ENCODE results near the gene RBM34.

Gene RBM34

DNA sequence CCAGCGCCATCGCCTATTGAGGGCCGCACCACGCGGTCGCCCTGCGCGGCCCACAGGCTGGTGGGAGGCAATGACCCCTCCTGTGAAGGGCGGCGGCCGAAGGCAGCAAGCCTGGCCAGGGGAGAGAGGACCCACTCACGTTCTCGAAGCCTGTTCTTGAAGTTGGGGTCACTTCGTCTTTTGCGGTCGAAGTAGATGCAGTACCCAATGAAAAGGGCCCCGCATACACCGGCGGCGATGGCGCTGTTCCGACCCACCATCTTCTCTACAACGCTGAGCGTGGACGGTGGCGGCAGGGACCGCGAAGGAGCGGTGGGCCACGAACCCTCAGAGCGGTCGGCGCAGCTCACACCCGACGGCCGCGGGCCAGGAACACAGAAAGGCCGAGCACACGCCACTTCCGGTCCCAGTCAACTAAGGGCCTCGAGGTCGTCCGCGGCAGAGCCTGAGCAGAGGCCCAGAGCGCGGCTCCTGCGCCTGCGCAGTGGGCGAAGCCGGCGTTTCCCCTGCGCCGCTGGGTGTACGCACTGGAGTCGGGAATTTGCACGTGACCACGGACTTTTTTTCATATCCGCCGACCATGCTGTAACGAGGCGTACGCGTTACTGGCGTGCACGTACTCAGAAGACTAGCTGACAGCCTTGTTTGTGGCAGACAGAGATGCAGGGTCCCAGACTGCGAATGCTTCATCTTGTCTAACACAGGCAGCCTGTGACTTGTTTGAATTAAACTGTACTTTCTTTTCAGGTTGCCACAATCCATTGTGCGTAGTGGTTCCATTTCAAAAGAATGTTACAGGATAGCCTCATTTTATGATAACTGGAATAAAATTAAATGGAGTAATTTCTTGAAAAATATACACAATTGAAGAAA is 32.4 kb downstream of the RBM34 start, which contains the start of gene TOMM20:
Gene TOMM20 (minus strand): TSS at position 382 of the 873 bp plus-strand sequence. CDS start 122 bp downstream, at position 260.
- TF ChIP-seq SUZ12 (IDR thresholded peaks at IDR 0.05; ENCODE audit: extremely low read depth, insufficient read depth, insufficient read length), result no peak
- no peak for TF ChIP-seq YY1 (IDR thresholded peaks at IDR 0.05; ENCODE audit: insufficient read depth, insufficient read length)
- TF ChIP-seq ZNF274 (IDR thresholded peaks at IDR 0.05; ENCODE audit: low read depth, low read length), result no peak
- Histone ChIP-seq H3K4me1 (ENCODE audit: insufficient read depth, insufficient read length) (no peaks in the 10 kb centered on the region), H3K9ac (ENCODE audit: insufficient read length, low read depth) (peak within 1 kb of the TSS; percentile 99), H3K9me3 (ENCODE audit: insufficient read depth, low read length) (no peaks in the 10 kb centered on the region), H3K36me3 (ENCODE audit: insufficient read depth, insufficient read length, low read length) (peaks cover 68% of the 10 kb centered on the region), H3K4me3 (ENCODE audit: insufficient read length, low read depth) (peak within 1 kb of the TSS; percentile 99), H3K27me3 (ENCODE audit: insufficient read depth, insufficient read length) (no peaks in the 10 kb centered on the region)
- DNase-seq (ENCODE audit: low read depth, low spot score), result peak; percentile 99

DNA sequence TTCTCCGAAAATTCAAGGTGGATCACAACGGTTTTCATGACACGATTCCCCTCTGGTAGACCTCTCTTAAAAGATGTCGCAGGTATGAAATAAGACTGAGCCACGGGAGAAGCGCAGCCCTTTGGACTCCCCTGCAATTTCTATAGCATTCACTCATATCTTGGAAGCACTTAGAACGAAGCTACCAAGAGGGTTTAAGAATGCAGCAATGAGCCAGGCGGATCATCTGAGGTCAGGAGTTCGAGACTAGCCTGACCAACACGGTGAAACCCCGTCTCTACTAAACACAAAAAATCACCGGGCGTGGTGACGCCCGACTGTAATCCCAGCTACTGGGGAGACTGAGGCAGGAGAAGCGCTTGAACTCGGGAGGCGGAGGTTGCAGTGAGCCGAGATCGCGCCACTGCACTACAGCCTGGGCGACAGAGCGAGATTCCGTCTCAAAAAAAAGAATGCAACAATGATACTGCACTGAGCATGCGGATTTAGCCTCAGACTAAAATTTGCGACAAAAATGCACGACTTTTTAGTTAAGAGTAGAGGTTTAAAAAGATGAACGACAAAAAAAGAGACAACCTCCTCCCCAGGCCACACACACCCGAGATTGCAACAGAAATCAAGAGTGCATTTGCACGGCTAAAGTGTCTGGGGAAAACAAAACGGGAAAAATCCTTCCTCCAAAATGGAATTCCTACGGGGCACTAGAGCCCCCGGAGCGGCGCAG is 33.2 kb downstream of the RBM34 start:
- Histone ChIP-seq H3K4me3 (ENCODE audit: insufficient read length, low read depth) (peak overlapping the region; percentile 99), H3K4me1 (ENCODE audit: insufficient read depth, insufficient read length) (no peaks in the 10 kb centered on the region), H3K36me3 (ENCODE audit: insufficient read depth, insufficient read length, low read length) (peaks cover 65% of the 10 kb centered on the region), H3K27me3 (ENCODE audit: insufficient read depth, insufficient read length) (no peaks in the 10 kb centered on the region), H3K9ac (ENCODE audit: insufficient read length, low read depth) (peak overlapping the region; percentile 99), H3K9me3 (ENCODE audit: insufficient read depth, low read length) (no peaks in the 10 kb centered on the region)
- TF ChIP-seq ZNF274 (IDR thresholded peaks at IDR 0.05; ENCODE audit: low read depth, low read length), result no peak
- TF ChIP-seq SUZ12 (IDR thresholded peaks at IDR 0.05; ENCODE audit: extremely low read depth, insufficient read depth, insufficient read length), result no peak
- TF ChIP-seq YY1 (IDR thresholded peaks at IDR 0.05; ENCODE audit: insufficient read depth, insufficient read length), result no peak
- DNase-seq (ENCODE audit: low read depth, low spot score), result no peak

GRCh38 chr1:235127203-235127602 is 33.8 kb downstream of the RBM34 start:
- H3K27me3 ChIP-seq (ENCODE audit: insufficient read depth, insufficient read length), result no peaks in the 10 kb centered on the region
- H3K4me1 ChIP-seq (ENCODE audit: insufficient read depth, insufficient read length), result no peaks in the 10 kb centered on the region
- H3K4me3 ChIP-seq (ENCODE audit: insufficient read length, low read depth), result peak overlapping the region; percentile 99
- no peaks in the 10 kb centered on the region for H3K9me3 ChIP-seq (ENCODE audit: insufficient read depth, low read length)
- no peak for TF ChIP-seq ZNF274 (IDR thresholded peaks at IDR 0.05; ENCODE audit: low read depth, low read length)
- TF ChIP-seq SUZ12 (IDR thresholded peaks at IDR 0.05; ENCODE audit: extremely low read depth, insufficient read depth, insufficient read length), result no peak
- no peak for TF ChIP-seq YY1 (IDR thresholded peaks at IDR 0.05; ENCODE audit: insufficient read depth, insufficient read length)
- DNase-seq (ENCODE audit: low read depth, low spot score), result no peak
- peak overlapping the region; percentile 99 for H3K9ac ChIP-seq (ENCODE audit: insufficient read length, low read depth)
- H3K36me3 ChIP-seq (ENCODE audit: insufficient read depth, insufficient read length, low read length), result peaks cover 65% of the 10 kb centered on the region

GRCh38 chr1:235124665-235125064 is 36.4 kb downstream of the RBM34 start:
- TF ChIP-seq ZNF274 (IDR thresholded peaks at IDR 0.05; ENCODE audit: low read depth, low read length), result no peak
- no peak for TF ChIP-seq YY1 (IDR thresholded peaks at IDR 0.05; ENCODE audit: insufficient read depth, insufficient read length)
- no peak for TF ChIP-seq SUZ12 (IDR thresholded peaks at IDR 0.05; ENCODE audit: extremely low read depth, insufficient read depth, insufficient read length)
- no peaks in the 10 kb centered on the region for H3K4me1 ChIP-seq (ENCODE audit: insufficient read depth, insufficient read length)
- DNase-seq (ENCODE audit: low read depth, low spot score), result no peak
- H3K27me3 ChIP-seq (ENCODE audit: insufficient read depth, insufficient read length), result no peaks in the 10 kb centered on the region
- no peak overlapping the region for H3K4me3 ChIP-seq (ENCODE audit: insufficient read length, low read depth)
- H3K9ac ChIP-seq (ENCODE audit: insufficient read length, low read depth), result no peak overlapping the region
- no peaks in the 10 kb centered on the region for H3K9me3 ChIP-seq (ENCODE audit: insufficient read depth, low read length)
- H3K36me3 ChIP-seq (ENCODE audit: insufficient read depth, insufficient read length, low read length), result peaks cover 75% of the 10 kb centered on the region

DNA sequence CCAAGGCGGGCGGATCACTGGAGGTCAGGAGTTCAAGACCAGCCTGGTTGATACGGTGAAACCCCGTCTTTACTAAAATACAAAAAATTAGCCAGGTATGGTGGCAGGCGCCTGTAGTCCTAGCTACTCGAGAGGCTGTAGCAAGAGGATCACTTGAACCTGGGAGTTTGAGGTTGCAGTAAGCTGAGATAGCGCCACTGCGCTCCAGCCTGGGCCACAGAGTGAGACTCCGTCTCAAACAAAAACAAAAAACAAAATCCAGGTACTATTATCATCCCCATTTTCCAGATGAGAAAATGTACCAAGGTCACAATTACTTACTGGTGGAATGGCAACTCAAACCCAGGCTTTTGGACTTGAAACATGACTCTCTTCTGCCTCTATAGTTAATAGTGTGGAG is 36.9 kb downstream of the RBM34 start:
- H3K9me3 ChIP-seq (ENCODE audit: insufficient read depth, low read length), result no peaks in the 10 kb centered on the region
- H3K9ac ChIP-seq (ENCODE audit: insufficient read length, low read depth), result no peak overlapping the region
- H3K36me3 ChIP-seq (ENCODE audit: insufficient read depth, insufficient read length, low read length), result peaks cover 81% of the 10 kb centered on the region
- H3K27me3 ChIP-seq (ENCODE audit: insufficient read depth, insufficient read length), result no peaks in the 10 kb centered on the region
- H3K4me1 ChIP-seq (ENCODE audit: insufficient read depth, insufficient read length), result no peaks in the 10 kb centered on the region
- DNase-seq (ENCODE audit: low read depth, low spot score), result no peak
- H3K4me3 ChIP-seq (ENCODE audit: insufficient read length, low read depth), result no peak overlapping the region
- TF ChIP-seq ZNF274 (IDR thresholded peaks at IDR 0.05; ENCODE audit: low read depth, low read length) (no peak), YY1 (IDR thresholded peaks at IDR 0.05; ENCODE audit: insufficient read depth, insufficient read length) (no peak)

GRCh38 chr1:235122348-235122747 is 38.7 kb downstream of the RBM34 start:
- Histone ChIP-seq H3K4me1 (ENCODE audit: insufficient read depth, insufficient read length) (no peaks in the 10 kb centered on the region), H3K9ac (ENCODE audit: insufficient read length, low read depth) (no peak overlapping the region)
- DNase-seq (ENCODE audit: low read depth, low spot score), result no peak

More at GRCh38 chr1:235122348-235122747, 38.7 kb downstream of the RBM34 start:
- TF ChIP-seq ZNF274 (IDR thresholded peaks at IDR 0.05; ENCODE audit: low read depth, low read length) (no peak), SUZ12 (IDR thresholded peaks at IDR 0.05; ENCODE audit: extremely low read depth, insufficient read depth, insufficient read length) (no peak), YY1 (IDR thresholded peaks at IDR 0.05; ENCODE audit: insufficient read depth, insufficient read length) (no peak)
- peaks cover 92% of the 10 kb centered on the region for H3K36me3 ChIP-seq (ENCODE audit: insufficient read depth, insufficient read length, low read length)
- H3K4me3 ChIP-seq (ENCODE audit: insufficient read length, low read depth), result no peak overlapping the region
- no peaks in the 10 kb centered on the region for H3K9me3 ChIP-seq (ENCODE audit: insufficient read depth, low read length)
- no peaks in the 10 kb centered on the region for H3K27me3 ChIP-seq (ENCODE audit: insufficient read depth, insufficient read length)

Measured in NT2/D1 (cell line).